ENCODE data around the gene LHX6.

- no peak for TF ChIP-seq CTCF (IDR thresholded peaks at IDR 0.05)
- TF ChIP-seq ZFX (IDR thresholded peaks at IDR 0.05; ENCODE audit: borderline replicate concordance): no peak
Measured at GRCh38 chr9:122173670-122174069, 55.1 kb downstream of the LHX6 start.

All from 22Rv1 (cell line).